ENCODE data around the gene IFI27L2. TPM values are rescaled to one million over a fixed set of nuclear protein-coding genes. Genes with fewer than 3 reads are reported as not detected.

IFI27L2 gene
- total and polyA plus RNA-seq, 2 experiments from 2014 or later: 91.5 to 95.1 TPM

- Histone ChIP-seq H3K27ac (no peak overlapping the region), H3K4me3 (no peak overlapping the region)
- WGBS (ENCODE audit: low lambda C conversion rate, missing lambda C conversion rate): 91% methylated on average over 6 of the region's 6 CpGs
Observed at GRCh38 chr14:94112513-94113063, 16.8 kb downstream of the IFI27L2 start.

GRCh38 chr14:94111276-94112095 is 17.9 kb downstream of the IFI27L2 start:
- TF ChIP-seq EZH2 (IDR thresholded peaks at IDR 0.05; ENCODE audit: borderline replicate concordance) (no peak), EZH2phosphoT487 (IDR thresholded peaks at IDR 0.05; ENCODE audit: low read depth, severe bottlenecking, unreplicated experiment) (no peak)
- TF ChIP-seq, protein P1, sequence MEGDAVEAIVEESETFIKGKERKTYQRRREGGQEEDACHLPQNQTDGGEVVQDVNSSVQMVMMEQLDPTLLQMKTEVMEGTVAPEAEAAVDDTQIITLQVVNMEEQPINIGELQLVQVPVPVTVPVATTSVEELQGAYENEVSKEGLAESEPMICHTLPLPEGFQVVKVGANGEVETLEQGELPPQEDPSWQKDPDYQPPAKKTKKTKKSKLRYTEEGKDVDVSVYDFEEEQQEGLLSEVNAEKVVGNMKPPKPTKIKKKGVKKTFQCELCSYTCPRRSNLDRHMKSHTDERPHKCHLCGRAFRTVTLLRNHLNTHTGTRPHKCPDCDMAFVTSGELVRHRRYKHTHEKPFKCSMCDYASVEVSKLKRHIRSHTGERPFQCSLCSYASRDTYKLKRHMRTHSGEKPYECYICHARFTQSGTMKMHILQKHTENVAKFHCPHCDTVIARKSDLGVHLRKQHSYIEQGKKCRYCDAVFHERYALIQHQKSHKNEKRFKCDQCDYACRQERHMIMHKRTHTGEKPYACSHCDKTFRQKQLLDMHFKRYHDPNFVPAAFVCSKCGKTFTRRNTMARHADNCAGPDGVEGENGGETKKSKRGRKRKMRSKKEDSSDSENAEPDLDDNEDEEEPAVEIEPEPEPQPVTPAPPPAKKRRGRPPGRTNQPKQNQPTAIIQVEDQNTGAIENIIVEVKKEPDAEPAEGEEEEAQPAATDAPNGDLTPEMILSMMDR (IDR thresholded peaks at IDR 0.05; ENCODE audit: poor library complexity): no peak
- H3K4me2 ChIP-seq: no peak overlapping the region
- no peak overlapping the region for H3K4me3 ChIP-seq
- no peak overlapping the region for H2AFZ ChIP-seq
- H3K9me3 ChIP-seq (ENCODE audit: low read depth): no peaks in the 10 kb centered on the region
- no peaks in the 10 kb centered on the region for H3K36me3 ChIP-seq (replicated peaks; ENCODE audit: insufficient read depth, low read depth)
- 93% methylated on average over 16 of the region's 20 CpGs for WGBS (ENCODE audit: low lambda C conversion rate, missing lambda C conversion rate)
- H4K20me1 ChIP-seq (ENCODE audit: insufficient read depth, poor library complexity, severe bottlenecking): no peaks in the 10 kb centered on the region
- no peak for DNase-seq (ENCODE audit: low spot score)
- H3K4me1 ChIP-seq (ENCODE audit: insufficient read depth): no peaks in the 10 kb centered on the region
- H3K9me2 ChIP-seq (replicated peaks; ENCODE audit: insufficient read depth): no peaks in the 10 kb centered on the region
- no peaks in the 10 kb centered on the region for H3K79me2 ChIP-seq
- H3K27ac ChIP-seq: no peak overlapping the region
- no peaks in the 10 kb centered on the region for H3K27me3 ChIP-seq

More at GRCh38 chr14:94112513-94113063, 16.8 kb downstream of the IFI27L2 start:
- no peak for DNase-seq (ENCODE audit: low spot score)
- no peaks in the 10 kb centered on the region for H3K36me3 ChIP-seq (replicated peaks; ENCODE audit: insufficient read depth, low read depth)
- TF ChIP-seq EZH2 (IDR thresholded peaks at IDR 0.05; ENCODE audit: borderline replicate concordance): no peak
- TF ChIP-seq, protein P1 (IDR thresholded peaks at IDR 0.05; ENCODE audit: poor library complexity): no peak
- no peaks in the 10 kb centered on the region for H3K9me3 ChIP-seq (ENCODE audit: low read depth)
- H3K79me2 ChIP-seq: no peaks in the 10 kb centered on the region
- no peaks in the 10 kb centered on the region for H3K27me3 ChIP-seq
- H3K9me2 ChIP-seq (replicated peaks; ENCODE audit: insufficient read depth): no peaks in the 10 kb centered on the region
- no peak overlapping the region for H3K4me2 ChIP-seq
- H4K20me1 ChIP-seq (ENCODE audit: insufficient read depth, poor library complexity, severe bottlenecking): no peaks in the 10 kb centered on the region
- no peak overlapping the region for H2AFZ ChIP-seq
- H3K4me1 ChIP-seq (ENCODE audit: insufficient read depth): no peaks in the 10 kb centered on the region

DNA sequence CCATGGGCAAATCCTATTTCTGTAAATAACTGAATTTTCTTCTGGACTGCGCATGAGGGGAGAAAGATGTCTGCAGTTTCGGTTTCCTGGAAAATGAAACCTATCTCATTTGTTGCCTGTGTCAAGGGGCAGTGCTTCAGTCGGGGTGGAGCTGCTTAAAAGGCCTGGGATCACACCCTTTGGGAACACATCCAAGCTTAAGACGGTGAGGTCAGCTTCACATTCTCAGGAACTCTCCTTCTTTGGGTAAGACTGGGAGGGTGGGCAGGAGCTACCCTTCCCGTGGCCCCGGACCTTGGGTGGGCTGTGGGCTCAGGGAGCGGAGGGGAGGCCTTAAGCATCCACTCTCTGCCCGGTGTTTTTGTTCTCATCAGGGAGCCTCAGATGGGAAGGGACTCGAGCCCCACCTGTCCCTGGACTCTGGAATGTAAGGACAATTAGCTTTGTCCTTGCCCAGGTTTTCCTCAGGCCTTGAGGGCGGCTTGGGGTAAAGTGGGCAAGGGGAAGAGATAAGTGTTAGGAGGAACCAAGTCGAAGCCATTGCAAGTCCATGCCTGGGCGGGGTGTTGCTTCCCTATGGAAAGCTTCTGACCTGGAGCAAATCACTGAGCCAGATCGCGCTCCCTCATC is 18.7 kb downstream of the IFI27L2 start, which contains the start of gene IFI27:
IFI27 (plus strand) TSS at position 185 of the 630 bp plus-strand sequence.
- H4K20me1 ChIP-seq (ENCODE audit: insufficient read depth, poor library complexity, severe bottlenecking): no peaks in the 10 kb centered on the region
- H3K9me3 ChIP-seq (ENCODE audit: low read depth): no peaks in the 10 kb centered on the region
- TF ChIP-seq, protein P1 (IDR thresholded peaks at IDR 0.05; ENCODE audit: poor library complexity): no peak
- TF ChIP-seq EZH2 (IDR thresholded peaks at IDR 0.05; ENCODE audit: borderline replicate concordance): no peak
- no peak for TF ChIP-seq EZH2phosphoT487 (IDR thresholded peaks at IDR 0.05; ENCODE audit: low read depth, severe bottlenecking, unreplicated experiment)
- no peaks in the 10 kb centered on the region for H3K9me2 ChIP-seq (replicated peaks; ENCODE audit: insufficient read depth)
- H2AFZ ChIP-seq: no peak within 1 kb of the TSS
- no peaks in the 10 kb centered on the region for H3K79me2 ChIP-seq
- no peak for DNase-seq (ENCODE audit: low spot score)
- no peak within 1 kb of the TSS for H3K4me2 ChIP-seq
- WGBS (ENCODE audit: low lambda C conversion rate, missing lambda C conversion rate): 88% methylated on average over 14 of the region's 14 CpGs
- H3K4me1 ChIP-seq (ENCODE audit: insufficient read depth): no peaks in the 10 kb centered on the region
- H3K4me3 ChIP-seq: no peak within 1 kb of the TSS
- no peak within 1 kb of the TSS for H3K27ac ChIP-seq
- no peaks in the 10 kb centered on the region for H3K36me3 ChIP-seq (replicated peaks; ENCODE audit: insufficient read depth, low read depth)
- H3K27me3 ChIP-seq: no peaks in the 10 kb centered on the region
